OCI-LY7 (cell line): ENCODE data around the gene SRRM1.

ENCODE experiments used
- CTCF ChIP-seq: fragments of 200-600 bp; sonication (generic); conservative IDR thresholded peaks from 2 replicates; pipeline ENCODE4 v1.5.1; 2014; ENCODE audit warnings: mild to moderate bottlenecking, antibody characterized with exemption, low read length, moderate library complexity, mixed read lengths
- EZH2phosphoT487 ChIP-seq: fragments of 200-600 bp; sonication (generic); IDR thresholded peaks from 2 replicates; pipeline ENCODE4 v1.6.1; 2018; ENCODE audit warnings: low read depth, borderline replicate concordance, mild to moderate bottlenecking, mixed run types, antibody characterized with exemption, low read length, moderate library complexity, mixed read lengths

GRCh38 chr1:24713736-24714135 is 70.6 kb downstream of the SRRM1 start:
- TF ChIP-seq CTCF (no peak), EZH2phosphoT487 (no peak)
